ENCODE measurements around the gene TBL1X.
"Not testable (repeated sequence)": the region's sequence is repeated elsewhere in the genome, so short reads cannot be mapped to it uniquely, and the experiment has no call there.

TBL1X gene

DNA sequence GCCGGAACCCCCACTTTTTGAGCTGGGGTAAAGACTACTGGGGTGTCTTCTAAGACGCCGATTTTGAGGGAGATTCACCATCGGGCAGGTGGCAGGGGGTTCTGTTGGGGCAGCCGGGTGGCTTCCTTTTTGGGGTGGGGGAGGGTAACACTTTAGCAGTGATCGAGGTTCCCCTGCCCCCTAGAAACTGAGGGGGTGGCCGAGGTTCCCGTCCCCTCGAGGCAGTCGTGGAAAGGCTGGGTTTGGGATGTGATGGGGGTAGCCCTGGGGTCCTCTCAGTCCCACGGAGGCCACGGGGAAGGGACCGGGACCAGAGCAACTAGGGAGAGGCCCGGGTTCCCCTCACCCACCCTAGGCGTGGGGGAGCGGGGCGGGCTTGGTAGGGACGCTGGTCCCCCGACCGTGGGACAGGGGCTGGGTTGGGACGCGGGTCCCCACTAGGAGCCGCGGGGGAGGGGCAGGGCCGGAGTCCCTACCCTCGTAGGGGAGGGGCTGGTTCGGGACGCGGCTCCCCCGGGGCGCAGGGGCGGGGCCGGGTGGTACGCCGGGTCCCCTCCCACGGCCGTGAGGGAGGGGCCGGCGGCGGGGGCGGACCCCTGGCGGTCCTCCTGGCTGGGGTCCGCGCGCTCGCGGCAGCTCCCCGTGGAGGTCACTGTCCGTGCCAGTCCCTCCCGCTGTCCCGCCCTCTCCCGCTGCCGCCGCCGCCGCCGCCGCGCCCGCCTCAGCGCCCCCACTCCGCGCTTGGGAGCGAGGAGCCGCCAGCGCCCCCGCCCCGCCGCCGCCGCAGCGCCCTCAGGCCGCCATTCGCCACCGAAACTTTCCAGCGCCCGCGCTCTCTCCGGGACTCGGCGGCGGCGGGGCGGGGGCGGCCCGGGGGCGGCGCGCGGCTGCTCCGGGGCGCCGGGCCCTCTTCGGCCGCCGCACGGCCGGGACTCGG lies at the start of gene TBL1X:
TBL1X (plus strand) TSS at position 624 of the 937 bp plus-strand sequence. CDS start 188,529 bp downstream, outside the sequence.
- Histone ChIP-seq H3K27ac (peak within 1 kb of the TSS; percentile 36 to 89 (median 75)), H3K4me3 (peak within 1 kb of the TSS; percentile 56 to 66 (median 61))

GRCh38 chrX:9416562-9417348 lies 48.1 kb upstream of the TBL1X start:
- Histone ChIP-seq H3K27ac (peak overlapping the region in 2 of 21 experiments; percentile 10 to 24), H3K4me3 (no peak overlapping the region)

DNA sequence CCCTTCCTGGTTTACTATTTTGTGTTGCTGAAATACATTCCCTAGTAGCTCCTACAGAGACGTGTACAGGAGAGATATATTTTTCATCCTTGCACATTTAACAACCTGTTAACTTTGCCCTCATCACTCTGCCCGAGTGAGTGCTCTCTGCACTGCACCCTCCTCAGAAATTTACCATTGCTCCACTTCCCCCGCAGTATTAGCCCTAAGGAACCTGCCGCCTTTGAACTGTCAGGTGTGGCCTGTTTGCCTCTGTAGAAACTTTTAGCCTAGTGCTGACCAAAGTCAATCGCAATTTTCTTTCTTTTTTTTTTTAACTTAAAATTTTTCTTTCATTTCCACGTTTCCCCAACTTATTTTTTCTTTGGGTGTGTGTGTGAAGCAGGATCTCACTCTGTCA lies 46.6 kb upstream of the TBL1X start:
- Histone ChIP-seq H3K27ac (no peak overlapping the region), H3K4me3 (no peak overlapping the region)

- Histone ChIP-seq H3K4me3 (no peak overlapping the region), H3K27ac (no peak overlapping the region)
Observed at GRCh38 chrX:9420275-9421265, 44.3 kb upstream of the TBL1X start.

GRCh38 chrX:9429767-9430166 lies 35.1 kb upstream of the TBL1X start:
- H3K27ac ChIP-seq: no peak overlapping the region
- no peak overlapping the region for H3K4me3 ChIP-seq

- H3K4me3 ChIP-seq: no peak overlapping the region
- no peak overlapping the region for H3K27ac ChIP-seq
Observed at GRCh38 chrX:9430346-9430921, 34.4 kb upstream of the TBL1X start.

- no peak overlapping the region for H3K27ac ChIP-seq
- H3K4me3 ChIP-seq: no peak overlapping the region
Observed at GRCh38 chrX:9431281-9431680, 33.6 kb upstream of the TBL1X start.

DNA sequence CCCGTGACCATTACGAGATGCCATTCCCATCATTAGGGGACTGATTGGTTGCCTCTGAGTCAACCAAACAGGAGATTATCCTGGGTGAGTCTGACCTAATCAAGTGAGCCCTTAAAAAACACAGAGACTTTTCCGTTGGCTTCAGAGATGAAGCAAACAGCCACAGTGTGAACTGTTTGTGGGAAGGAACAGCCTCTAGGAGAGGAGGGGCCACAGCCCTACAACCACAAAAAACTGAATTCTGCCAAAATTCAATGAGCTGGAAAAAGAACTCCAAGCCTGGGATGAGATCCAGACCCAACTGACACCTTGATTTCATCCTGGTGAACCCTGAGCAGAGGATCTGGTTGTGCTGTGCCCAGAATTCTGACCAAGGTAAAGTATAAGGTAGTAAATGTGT lies 31.3 kb upstream of the TBL1X start:
- Histone ChIP-seq H3K27ac (no peak overlapping the region), H3K4me3 (no peak overlapping the region)

DNA sequence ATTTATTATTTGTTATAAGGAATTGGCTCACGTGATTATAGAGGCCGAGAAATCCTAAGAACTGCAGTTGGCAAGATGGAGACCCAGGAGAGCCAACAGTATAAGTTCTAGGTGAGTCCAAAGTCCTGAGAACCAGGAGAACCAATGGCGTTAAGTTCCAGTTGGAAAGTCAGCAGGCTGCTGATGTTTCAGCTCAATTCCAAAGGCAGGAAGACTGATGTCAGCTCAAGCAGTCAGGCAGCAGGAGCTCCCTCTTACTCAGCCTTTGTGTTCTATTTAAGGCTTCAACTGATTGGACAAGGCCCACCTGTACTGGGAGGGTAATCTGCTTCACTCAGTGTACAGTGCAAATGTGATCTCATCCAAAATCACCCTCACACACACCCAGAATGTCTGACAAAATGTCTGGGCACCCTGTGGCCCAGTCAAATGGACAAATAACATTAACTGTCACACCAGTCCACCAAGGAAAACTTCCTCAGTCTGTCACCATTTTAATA lies 30.8 kb upstream of the TBL1X start:
- Histone ChIP-seq H3K27ac (no peak overlapping the region), H3K4me3 (no peak overlapping the region)

DNA sequence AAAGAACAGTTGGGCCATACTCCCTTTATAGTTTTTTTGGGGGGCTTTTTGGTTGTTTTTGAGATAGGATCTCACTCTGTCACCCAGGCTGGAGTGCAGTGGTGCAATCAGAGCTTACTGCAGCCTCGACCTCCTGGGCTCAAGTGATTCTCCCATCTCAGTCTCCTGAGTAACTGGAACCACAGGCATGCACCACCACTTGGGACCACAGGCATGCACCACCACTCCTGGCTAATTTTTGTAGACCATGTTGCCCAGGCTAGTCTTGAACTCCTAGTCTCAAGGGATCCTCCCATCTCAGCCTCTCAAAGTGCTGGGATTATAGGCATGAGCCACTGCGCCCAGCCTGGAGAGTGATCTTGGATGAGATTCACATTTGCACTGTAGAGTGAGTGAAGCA lies 29.8 kb upstream of the TBL1X start:
- not testable (repeated sequence) for H3K27ac ChIP-seq, H3K4me3 ChIP-seq

DNA sequence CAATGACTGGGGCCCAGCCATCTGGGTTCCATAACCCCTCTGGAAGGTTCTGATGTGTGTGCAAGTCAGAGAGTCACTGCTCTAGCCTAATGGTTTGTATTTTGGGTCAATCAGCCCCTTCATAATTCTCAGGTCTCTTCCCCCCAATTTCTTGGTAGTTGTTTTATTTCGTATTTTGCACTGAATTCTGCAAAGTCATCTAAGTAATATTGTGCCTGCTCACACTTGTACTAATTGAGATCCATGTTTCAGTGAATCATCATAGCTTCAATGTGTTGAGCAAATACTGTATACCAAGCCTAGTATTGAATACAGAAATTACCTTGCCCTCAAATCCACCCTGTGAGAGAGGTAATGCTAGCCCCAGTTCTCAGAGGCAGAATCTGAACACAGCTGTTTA lies 28.0 kb upstream of the TBL1X start:
- no peak overlapping the region for H3K27ac ChIP-seq
- H3K4me3 ChIP-seq: no peak overlapping the region

DNA sequence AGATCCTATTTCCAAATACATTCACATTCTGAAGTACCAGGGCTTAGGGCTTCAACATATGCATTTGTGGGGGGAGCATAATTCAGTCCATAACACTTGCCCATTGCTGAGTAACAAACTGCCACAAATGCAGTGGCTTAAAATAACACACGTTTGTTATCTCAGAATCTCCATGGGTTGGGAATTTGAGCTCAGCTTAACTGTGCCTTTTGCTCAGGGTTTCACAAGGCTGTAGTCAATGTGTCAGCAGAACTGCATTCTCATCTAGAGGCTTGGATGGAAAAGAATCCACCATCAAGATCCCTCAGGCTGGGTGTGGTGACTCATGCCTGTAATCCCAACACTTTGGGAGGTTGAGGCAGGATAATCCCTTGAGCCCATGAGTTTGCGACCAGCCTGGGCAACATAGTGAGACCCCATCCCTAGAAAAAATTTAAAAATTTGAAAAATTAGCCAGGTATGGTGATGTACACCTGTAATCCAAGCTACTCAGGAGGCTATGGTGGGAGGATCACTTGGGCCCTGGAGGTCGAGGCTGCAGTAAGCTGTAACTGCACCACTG lies 25.8 kb upstream of the TBL1X start:
- H3K27ac ChIP-seq: no peak overlapping the region
- no peak overlapping the region for H3K4me3 ChIP-seq

- Histone ChIP-seq H3K4me3 (no peak overlapping the region), H3K27ac (no peak overlapping the region)
Observed at GRCh38 chrX:9440116-9440844, 24.6 kb upstream of the TBL1X start.

GRCh38 chrX:9442056-9442455 lies 22.8 kb upstream of the TBL1X start:
- no peak overlapping the region for H3K27ac ChIP-seq

GRCh38 chrX:9443327-9443726 lies 21.5 kb upstream of the TBL1X start:
- H3K27ac ChIP-seq: no peak overlapping the region
- no peak overlapping the region for H3K4me3 ChIP-seq

More at GRCh38 chrX:9442056-9442455, 22.8 kb upstream of the TBL1X start:
- no peak overlapping the region for H3K4me3 ChIP-seq

DNA sequence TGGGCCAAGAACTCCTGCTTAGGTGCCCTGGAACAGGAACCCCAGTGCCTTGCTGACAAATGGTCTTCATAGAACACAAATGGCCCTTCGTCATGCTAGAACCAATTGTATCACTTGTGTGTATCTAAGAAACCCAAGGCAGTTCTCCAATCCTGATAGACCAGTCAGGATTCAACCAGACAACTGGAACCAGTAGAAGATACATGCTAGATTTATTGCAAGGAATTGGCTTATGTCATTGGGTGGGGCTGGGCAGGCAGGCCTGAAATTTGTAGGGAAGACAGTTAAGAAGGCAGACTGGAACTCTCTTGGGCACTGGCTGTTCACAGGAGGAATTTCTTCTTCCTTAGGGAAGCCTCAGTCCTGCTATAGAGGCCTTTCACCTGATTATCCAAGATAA lies 17.0 kb upstream of the TBL1X start:
- Histone ChIP-seq H3K27ac (no peak overlapping the region), H3K4me3 (no peak overlapping the region)

DNA sequence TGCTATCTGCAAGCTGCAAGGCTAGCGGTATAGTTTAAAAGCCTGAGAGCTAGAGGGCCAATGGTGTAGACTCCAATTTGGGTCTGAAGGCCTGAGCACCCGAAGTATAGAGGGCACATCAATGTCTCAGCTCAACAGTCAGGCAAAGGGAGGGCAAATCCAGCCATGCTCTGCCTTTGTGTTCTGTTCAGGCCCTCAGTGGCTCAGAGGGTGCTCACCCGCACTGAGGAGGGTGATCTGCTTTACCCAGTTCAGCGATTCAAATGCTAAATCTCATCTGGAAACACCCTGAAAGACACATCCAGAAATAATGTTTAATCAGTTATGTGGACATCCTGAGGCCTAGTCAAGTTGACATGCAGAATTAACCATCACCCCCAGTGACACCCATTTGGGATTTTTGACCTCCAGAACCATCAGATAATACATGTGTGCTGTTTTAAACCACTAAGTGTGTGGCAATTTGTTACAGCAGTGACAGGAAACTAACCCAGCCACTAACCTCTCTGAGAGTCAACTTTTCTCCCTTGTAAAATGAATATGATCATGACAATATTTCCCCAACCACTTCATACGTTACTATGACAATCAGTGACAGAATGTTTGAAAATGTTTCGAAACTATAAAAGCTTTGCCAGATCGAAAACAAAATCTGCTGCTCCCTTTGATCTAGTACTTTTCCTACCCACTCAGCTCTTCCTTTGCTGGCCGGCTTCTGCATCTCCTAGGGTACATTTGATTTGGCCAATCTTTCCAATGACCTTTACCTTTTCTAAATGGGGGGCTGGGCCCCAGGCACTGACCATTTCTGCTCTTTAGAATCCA lies 8.4 kb upstream of the TBL1X start:
- H3K27ac ChIP-seq: no peak overlapping the region
- no peak overlapping the region for H3K4me3 ChIP-seq
